Ammon's horn (tissue), 1 donor: ENCODE results near the gene ZNF296.

Experiments
- DNase-seq: peaks from one replicate; pipeline ENCODE4 v3.0.0-alpha.2; 2016; ENCODE audit warnings: low spot score

The ZNF296 gene

DNA sequence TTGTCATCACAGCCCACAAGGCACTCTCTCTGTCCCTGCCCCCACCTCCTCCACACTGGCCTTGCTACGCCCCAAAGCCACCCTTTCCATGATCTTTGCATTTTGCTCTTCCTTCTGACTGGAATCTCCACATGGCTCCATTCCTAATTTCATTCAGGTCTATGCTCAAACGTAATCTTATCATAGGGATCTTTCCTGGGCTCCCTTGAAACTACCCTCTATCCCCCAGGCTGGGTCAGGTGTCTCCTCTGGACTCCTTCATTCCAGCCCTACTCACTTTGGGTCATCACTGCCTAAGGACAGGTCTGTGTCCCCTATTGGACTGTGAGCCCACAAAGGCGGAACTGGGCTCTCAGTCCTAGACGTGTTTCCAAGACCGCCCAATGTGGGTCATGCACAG, 5.9 kb upstream of the ZNF296 start:
- no peak for DNase-seq

DNA sequence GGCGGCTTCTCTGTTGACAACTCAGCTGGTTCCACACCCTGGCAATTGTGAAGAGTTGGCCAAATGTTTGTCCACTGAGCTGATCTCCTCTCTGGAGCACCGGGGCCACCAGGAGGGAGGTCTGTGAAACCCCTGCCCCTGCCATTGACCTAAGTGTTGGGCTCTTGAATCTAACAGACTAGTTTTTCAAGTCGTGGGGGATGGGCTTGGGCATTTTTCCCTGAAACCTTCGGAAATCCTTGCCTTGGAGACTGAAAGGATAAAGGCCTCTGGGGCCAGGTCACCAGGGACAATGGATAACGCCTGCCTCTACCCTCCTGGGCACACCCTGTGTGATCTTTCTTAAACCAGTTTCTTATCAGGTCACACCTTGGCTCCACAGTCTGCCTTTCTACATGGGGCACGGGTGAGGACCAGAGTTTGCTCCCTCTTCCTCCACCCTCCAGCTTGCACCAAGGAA, 3.7 kb upstream of the ZNF296 start:
- no peak for DNase-seq

DNA sequence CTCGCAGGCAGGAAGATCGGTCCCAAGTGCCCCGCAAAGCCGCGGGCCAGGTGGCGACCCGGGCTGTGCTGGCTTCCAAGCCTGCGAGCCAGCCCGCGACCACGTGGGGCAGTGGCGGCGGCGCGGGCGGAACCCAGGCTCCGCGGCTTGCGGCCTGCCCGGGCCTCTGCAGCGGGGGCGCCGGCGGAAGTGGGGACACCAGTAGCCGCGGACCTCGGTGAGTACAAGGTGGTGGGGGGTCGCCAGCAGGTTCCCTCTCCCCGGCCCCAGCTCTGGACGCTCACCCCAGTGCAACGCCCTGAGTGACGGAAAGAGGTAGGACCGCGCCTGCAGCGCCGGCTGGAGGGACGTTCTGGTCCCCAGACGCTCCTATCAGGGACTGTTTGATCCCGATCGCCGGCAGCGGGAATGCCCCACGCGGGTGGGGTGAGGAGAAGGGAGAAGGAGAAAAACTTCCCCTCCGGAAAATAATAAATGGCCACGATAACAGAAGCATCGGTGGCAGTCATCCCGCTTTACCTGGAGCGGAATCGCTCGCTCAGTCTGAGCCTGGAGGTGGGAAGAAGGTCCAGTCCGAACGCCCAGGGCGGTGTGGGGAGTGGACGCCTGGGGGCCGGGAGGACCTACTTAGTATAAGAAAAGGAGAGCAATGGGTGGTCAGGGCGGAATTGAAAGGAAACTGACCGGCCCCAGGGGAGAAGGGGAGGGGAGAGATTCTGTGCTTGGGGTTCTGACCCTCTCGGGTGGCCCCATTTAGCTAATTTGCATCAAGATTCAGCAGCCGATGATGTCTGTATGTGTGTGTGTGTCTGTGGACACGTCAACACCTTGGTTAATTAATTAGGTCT, 3.0 kb upstream of the ZNF296 start, which contains the start of gene GEMIN7:
Gene GEMIN7 (plus strand): TSS at position 198 of the 848 bp plus-strand sequence. CDS start 10,855 bp downstream, outside the sequence.
- DNase-seq: peak; percentile 72

DNA sequence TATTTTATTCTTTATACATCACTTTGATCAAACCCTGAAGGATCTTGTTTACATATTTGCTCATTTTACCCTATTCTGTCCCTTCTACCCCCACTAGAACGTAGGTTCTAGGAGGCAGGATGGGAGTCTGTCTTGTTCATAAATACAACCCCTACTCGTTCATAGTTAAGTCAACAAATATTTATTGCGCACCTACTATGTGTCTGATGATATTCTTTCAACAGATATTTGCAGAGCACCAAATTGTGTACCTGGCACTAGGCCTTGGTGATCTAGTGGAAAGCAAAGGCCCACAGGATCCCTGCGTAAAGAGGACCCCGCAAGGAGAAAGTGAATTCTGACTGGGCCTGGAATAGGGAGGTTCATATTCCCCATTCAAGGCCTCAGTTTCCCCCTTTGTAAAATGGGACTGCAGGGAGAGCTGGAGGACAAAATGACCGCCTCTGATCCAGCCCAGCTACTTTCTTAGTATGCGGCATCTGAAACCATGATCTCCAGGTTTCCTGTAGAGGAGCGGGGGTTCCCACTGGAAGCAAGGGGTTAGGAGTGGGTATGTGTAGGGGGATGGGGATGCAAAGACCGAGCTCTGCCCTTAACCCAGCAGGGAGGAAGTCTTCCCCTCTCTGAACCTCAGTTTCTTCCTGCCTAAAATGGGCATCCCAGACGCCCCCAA, 2.2 kb upstream of the ZNF296 start:
- DNase-seq: no peak

DNA sequence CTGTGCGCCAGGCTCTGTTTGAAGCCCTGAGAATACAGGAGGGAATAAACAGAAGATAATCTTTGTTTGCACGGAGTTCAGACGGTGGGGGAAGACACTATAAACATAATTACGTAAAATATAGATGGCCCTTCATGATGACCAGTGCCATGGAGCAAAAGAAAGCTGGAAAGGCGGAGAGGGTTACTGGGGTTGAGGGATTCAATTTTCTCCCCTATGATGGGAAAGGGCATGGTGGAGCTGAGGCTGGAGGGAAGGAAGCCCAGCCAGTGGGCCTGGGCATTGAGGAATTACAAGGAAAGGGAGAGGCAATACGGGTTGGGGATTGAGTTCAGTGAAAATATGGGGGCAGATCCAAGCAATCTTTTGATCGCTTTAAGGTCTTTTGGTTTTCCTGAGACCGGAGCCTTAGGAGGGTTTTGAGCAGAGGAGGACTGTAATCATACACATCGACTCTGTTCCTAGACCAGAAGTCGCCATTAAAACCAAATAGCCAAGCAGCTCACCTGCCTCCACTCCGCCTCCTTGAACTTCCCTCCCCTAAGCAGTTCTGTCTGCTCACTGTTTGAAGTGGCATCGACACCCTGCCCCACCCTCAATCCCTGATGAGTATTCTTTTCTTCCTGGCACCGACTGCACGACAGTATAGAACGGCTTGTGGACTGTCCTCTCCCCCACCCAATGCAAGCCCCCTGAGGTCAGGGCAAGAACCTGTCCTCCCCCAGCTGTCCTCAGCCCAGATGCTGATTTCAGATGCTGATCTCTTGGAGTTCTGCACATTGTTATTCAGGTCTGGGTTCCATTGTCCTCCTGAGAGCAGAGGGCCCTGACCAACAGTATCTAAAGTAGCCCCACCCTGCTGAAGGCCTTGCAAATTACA, 813 bp upstream of the ZNF296 start:
- DNase-seq: no peak

DNA sequence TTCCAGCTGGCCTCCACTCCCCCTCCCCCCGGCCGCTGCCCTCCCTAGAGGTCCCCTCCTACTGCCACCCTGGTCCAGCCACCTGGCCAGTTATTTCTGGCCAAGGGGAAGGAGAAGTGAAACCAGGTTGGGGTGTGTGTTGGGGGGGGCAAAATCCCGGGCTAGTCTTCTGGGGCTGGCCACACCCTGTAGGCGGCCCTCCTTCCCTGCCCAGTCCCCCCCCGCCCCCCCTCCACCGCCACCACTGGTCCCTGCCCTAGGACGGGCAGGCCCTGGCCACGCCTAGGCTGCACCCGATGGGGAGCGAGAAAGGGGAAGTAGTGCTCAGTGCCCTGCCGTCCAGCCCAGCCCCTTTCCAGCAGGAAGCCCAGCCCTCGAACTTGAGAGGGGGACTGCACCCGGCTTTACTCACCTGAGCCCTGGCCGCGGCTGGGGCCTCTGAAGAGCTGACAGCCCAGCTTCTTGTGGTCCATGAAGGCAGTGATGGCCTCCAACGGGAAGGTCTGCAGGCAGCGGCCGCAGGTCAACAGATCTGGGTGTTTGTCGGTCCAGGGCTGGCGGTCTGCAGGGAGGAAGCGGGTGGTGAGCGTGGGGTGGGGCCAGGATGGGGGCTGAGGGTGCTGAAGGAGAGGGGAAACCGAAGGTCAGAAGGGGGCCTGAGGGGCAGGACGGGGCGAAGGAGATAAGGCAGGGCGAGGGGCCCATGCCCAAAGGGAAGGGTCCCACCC, 813 bp downstream of the ZNF296 start:
- peak; percentile 77 for DNase-seq

DNA sequence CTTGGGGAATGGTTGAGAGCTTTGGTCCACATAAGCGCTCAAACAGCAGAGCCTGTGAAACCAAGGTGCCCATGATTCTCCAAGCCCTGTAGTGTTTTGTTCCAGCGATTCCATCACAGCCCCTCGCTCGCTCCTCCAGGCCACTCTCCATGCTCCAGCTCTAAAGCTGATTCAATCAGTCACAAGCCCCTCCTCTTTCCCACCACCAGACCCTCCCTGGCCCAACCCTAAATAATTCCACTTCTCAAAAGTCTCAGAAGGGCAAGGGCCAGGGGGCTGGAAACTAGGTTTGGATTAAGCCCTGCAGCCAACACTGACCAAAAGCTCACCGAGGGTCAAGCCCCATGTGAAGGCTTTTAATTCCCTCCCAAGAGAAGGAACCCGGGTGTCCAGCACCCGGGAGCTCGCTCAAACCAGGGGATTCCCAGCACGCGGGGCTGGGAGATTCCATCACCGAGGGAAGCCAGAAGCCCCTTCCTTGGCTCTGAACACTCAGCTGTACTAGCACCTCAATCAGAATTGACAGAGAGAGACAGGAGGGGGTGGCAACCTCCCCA, 1.5 kb downstream of the ZNF296 start:
- no peak for DNase-seq

DNA sequence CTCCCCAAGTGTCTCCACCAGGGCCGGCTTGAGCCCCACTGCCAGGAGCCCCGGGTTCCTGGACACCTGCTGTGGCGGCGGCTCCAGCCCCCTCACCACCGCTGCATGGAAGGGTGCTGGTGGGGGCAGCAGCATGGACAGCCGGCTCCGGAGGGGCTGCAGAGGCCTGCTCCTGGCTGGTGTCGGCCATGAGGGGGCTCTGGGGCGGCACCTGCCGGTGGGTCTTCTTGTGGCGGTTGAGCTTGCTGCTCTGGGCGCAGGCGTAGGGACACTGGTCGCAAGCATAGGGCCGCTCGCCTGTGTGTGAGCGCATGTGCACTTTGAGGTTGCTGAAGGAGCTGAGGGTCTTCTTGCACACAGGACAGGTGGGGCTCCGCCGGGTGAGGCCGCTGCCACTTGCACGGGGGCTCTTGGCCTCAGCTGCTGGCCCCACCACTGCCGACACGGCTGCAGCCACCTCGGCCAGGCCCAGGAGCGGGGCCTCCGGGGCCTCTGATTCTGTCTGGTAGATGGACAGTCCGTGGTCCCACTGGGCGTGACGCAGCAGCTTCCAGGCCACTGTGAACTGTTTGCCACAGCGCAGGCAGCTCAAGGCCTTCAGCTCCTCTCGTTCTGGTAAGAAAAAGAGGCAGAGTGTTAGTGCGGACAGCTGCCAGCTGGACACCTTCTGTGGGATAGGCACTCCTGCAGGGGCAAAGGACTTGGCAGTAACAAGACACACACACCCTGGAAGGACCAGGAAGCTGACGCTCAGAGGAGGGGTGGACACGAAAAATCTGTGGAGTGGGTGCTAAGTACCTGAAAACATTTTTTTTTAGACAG, 4.1 kb downstream of the ZNF296 start:
- DNase-seq: no peak

DNA sequence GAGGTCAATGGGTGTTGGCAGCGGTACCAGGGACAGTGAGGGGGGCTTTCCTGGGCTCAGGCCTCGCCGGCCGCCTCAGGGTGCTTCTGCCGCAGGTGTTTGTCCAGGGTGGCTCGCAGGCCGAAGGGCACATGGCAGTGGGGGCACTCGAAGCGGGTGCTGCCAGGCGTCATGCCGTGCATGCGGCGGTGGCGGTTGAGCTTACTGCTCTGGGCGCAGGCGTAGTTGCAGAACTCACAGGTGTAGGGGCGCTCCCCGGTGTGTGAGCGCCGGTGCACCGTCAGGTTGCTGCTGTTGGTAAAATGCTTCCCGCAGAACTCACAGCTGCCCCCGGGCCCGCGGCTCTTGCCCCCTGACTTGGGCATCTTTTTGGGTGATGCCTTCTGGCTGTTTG, 4.7 kb downstream of the ZNF296 start:
- DNase-seq: no peak

DNA sequence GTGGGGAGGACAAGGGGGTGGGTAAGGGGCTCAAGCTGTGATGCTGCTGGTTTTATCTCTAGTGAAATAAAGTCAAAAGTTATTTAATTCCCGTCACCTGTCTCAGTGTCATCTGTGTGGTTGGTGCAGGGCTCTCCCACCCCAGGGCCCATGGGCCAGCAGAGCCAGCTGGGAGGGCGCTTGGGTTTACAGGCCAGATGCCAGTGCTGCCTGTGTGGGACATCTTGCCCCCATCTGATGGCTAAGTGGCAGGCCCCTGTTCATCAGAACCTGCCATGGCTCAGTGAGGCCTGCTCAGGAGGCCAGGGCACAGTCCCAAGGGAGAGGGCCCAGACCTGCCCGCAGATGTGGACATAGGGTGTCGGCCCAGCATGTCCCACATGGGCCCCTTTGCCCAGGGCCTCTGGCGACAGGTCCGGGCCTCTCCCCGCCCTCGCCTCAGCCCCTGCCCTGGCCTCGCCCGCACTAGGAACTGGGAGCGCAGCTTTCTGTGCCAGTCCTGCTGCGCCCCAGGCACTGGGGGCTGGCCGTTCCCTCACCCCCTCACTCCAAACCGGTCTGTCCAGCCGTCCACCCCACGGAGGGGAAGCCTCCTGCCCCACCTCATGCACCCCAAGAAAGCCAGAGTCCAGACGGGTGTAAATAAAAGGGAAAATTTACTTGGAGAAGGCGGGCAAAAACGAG, 5.3 kb downstream of the ZNF296 start:
- no peak for DNase-seq

DNA sequence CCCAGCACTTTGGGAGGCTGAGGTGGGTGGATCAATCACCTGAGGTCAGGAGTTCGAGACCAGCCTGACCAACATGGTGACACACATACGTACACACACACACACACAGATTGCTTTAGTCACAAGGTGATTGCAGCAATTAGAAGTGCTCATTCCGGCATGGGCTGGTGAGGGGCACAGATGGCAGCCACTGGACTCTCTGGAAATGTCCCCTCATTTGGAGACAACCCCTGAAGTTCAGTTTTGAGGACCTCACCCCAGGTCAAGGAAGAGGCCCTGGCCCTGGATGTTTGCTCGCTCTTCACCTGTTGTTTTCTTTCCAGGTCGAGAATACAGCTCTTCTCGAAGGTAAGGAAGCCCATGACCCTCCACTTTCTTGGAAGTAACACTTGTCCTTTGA, 6.1 kb downstream of the ZNF296 start:
- no peak for DNase-seq

DNA sequence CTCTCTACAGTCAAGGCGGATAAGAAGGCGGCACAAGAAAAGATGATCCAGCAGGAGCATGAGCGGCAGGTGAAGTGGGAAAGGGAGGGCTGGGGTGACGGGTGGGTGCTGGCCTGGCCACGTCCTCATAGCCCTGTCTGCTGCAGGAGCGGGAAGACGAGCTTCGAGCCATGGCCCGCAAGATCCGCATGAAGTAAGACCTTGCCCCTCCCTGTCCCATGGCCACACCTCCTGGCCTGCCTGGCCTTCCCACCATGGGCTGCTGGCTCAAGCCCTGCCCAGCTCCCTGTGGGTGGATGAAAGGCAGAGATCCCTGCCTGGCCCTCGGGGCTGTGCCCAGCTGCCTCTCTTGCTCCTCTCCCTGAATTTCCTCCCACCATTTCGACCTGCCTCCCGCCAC, 7.2 kb downstream of the ZNF296 start:
- no peak for DNase-seq

DNA sequence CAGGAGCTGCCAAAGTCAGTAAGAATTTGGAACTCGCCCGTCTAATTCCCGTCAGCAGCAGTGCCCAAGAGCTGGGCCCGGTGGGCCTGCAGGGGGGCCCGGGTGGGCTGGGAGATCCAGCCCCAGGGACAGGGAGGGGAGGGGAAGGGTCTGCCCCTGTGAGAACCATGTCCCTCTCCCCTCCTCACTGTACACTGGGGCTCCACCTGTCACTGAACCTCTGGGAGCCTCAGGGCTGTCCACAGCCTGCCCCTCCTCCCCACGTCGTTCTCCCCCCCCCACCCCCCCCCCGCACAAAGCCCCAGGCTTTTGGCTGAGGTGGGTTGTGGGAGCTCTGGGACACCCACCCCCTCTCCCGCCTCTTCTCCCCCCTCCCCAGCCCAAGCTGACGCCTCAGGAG, 8.2 kb downstream of the ZNF296 start:
- DNase-seq: no peak

DNA sequence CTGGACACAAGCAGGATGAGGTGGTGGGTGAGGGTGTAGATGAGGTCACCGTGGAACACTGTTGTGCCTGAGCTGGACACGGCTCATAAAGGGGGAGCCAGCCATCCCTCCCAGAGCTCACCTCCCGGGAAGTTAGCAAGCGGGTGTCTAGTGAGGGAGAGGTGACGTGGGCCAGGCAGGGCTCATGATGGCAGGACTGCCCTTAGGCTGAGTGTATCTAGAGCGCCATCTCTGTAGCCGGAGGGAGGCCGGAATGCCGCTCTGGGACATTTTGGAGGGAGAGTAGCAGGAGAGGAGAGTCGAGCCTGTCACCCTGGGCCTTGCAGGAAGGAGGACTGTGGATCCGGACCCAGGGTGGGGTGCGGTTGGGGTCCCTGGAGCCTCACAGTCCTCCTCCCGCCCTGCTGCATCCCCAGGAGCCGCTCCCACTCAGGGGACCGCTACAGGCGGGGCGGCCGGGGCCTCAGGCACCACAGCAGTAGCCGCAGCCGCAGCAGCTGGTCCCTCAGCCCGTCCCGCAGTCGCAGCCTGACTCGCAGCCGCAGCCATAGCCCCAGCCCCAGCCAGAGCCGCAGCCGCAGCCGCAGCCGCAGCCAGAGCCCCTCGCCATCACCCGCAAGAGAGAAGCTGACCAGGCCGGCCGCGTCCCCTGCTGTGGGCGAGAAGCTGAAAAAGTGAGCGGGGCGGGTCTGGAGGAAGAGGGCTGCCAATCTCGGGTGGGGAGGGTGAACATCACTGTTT, 9.2 kb downstream of the ZNF296 start:
- no peak for DNase-seq

DNA sequence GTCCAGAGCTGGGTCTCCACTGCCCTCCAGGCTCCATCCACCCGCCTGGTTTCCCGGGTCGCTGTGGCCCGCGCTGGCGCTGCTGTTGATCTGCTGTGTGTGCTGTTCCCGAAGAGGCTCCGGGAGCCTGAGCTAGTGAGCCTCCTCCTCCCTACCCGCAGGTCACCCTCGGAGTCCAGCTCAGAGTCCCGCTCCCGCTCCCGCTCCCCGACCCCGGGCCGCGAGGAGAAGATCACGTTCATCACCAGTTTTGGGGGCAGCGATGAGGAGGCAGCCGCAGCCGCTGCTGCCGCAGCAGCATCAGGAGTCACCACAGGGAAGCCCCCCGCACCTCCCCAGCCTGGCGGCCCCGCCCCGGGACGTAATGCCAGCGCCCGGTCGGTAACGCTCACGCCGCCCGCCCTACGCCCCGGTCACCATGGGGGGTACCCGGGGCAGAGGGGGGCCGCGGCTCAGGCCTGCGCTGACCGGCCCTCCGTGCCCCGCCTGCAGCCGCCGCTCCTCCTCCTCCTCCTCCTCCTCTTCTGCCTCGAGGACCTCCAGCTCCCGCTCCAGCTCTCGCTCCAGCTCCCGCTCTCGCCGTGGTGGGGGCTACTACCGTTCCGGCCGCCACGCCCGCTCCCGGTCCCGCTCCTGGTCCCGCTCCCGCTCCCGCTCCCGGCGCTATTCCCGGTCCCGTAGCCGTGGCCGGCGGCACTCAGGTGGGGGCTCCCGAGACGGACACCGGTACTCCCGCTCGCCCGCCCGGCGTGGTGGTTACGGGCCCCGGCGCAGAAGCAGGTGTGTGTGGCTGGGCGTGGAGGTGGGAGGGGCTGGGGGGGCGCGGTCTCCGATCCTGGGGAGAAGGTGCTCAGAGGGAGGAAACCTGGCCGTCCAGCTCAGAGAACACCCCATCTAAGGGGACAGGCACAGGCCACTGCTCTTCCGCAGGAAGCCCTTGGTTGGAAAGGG, 12.2 kb downstream of the ZNF296 start:
- DNase-seq: no peak

DNA sequence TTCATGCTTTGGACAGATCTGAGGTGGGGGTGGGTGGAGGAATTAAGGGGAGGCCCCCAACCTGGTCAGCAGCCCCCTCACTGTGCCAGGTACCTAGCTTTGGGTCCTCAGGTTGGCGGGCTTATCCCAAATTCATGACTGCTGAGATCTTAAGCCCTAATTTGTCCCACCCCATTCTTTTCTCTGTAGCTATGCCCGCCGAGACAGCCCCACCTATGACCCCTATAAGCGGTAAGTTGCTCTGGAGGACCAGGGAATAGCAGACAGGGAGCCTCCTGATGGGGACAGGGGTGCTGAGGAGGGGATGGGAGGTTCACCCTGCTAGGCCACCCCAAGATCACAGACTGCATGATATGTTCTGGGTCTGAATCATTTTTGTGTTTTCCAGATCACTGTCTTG, 14.3 kb downstream of the ZNF296 start:
- no peak for DNase-seq

DNA sequence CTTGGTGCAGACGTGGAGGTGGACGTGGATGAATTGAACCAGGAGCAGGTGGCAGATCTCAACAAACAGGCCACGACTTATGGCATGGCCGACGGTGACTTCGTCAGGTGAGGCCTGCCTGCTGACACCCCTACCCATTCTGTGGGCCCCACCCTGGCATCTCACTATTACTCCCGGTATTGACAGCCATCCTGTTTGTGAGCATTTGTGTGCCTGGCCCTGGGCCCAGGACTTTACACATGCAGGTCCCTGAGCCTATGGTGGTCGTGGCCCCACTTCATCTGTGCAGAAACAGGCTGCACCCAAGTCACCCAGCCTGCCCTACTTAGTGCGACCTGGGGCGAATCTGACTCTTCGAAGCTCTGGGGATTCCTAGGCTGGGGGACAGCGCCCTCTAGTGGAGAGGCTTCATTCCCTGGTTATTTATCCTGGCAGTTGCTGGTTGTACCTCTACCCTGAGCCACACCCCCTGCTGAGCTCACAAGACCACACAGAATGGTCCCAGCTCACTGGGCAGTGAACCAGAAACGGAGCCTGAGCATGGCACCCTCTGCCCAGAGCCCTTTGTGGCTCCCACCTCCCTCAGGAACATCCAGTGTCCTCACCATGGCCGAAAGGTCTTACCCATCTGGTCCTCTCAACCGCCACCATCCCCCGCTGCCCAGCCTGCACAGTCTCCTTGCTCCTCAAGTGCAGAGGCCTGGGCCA, 16.9 kb downstream of the ZNF296 start:
- peak; percentile 84 for DNase-seq
